CD4-positive, alpha-beta T cell treated with Interleukin-10 for 1 hour (primary cell): ENCODE data around the gene EFR3B.

Source experiments
- DNase-seq: peaks from one replicate; pipeline ENCODE4 v3.0.0-alpha.2; 2020

Gene EFR3B

DNA sequence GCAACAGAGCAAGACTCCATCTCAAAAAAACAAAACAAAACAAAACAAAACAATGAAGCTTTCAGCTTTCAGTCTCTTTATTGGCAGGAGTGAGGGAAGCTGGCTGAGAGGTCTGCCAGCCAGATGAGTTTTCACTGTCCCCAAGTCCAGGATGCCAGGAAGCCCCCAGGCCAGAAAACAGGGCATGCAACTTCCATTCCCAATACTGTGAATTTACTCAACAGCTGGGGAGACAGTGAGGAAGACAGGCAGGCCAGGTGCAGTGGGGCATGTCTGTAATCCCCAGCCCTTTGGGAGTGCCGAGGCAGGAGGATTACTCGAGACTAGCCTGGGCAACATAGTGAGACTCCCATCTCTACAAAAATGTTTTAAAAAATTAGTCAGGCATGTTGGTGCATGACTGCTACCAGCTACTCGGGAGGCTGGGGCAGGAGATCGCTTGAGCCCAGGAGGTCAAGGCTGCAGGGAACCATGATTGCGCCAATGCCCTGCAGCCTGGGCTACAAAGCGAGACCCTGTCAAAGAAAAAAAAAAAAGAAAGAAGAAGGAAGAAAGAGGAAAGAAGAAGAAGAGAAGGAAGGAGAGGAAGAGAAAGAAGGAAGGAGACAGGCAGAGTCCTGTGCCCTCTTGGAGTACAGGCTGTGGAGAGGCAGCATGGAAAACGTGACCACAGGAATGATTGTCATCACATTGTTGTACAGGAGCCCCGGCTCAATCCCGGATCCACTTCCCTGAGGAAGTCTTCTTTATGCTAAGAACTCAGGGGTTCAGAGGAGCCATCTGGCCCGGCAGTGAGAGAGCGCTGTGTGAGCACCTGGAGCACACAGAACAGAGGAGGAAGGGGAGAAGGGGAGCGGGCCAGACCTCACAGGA lies 155.7 kb downstream of the EFR3B start:
- no peak for DNase-seq

DNA sequence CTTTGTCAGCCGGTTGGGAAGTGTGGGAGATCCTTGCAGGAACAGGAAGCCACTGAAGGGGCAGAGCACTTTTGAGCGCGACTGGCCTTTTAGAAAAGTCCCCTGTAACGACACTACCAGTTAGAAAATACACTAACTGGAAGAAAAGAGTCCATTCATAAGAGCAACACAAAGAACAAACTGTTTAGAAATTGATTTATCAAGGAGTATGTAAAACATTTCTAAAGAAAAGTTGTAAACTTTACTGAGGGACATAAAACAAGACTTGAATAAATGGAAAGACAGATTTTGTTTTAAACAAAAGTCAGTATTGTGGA lies 156.3 kb downstream of the EFR3B start:
- no peak for DNase-seq

DNA sequence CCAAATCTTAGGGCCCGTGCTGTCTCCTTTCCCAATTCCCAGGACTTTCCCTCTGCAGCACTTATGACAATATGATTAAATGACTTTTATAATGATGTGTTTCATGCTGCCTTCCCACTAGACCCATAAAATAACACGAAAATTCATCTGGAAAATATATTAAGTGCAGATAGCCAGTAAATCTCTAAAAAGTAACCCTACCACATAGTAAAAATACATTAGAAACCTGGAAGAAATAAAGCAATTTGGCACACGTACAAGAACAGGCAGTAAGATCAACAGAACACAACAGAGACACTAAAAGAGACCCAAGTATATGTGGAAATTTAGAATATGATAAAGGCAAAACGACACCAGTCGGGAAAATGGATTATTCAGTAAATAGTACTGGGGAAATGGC lies 156.7 kb downstream of the EFR3B start:
- DNase-seq, result no peak

DNA sequence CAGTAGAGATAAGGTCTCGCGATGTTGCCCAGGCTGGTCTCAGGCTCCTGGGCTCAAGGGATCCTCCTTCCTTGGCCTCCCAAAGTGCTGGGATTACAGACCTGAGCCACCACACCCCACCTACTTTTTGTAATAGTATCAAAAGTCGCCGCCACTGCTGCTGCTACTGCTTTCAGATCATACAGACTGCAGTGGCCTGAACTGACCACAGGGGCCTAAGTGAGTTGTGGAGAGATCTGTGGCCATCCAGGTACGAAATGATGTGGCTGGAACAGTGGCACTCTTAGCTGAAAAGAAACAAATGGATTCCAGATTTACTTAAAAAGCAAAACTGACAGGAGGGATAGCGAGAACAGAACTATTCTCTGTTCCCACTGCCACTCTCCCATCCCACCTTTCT lies 159.4 kb downstream of the EFR3B start:
- no peak for DNase-seq

GRCh38 chr2:25201794-25202193 lies 159.9 kb downstream of the EFR3B start:
- no peak for DNase-seq

GRCh38 chr2:25202275-25202674 lies 160.4 kb downstream of the EFR3B start:
- DNase-seq, result no peak

DNA sequence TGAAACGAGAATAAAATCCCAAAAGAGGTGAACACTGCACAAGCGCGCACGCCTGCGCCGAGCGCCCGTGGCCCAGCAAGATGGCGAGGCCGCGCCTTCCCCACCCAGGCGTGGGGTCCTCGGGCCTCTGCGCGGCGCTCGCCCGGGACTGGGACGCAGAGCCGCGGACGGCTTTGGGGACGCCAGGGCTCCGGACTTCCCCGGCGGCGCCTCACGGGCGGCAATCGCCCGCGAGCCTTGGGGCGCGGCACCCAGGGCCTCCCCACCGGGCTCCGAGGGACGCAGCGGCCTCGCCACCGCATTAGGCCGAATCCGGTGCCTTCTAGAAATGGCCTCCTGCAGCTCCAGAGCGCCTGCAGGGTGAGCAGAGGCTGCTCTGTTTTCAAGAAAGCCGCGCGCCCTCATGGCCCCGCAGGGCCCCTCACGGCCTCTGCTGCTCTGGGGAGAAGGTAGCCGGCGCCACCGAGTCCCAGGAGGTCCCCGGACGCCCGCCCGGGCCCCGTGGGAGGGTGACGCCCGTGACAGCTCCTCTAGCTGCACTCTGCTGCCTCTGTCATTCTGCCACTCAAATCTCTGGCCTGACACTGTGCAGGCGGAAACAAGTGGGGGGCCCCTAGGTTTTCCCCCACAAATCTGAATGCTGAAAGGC lies 162.4 kb downstream of the EFR3B start:
- DNase-seq, result peak; percentile 15

GRCh38 chr2:25207078-25207545 lies 165.2 kb downstream of the EFR3B start:
- peak; percentile 11 for DNase-seq
